Inflammatory macrophage treated with lipopolysaccharide for 4 hours (primary cell): ENCODE measurements around the gene TWIST2.

Source experiments
- DNase-seq: peaks from one replicate; pipeline ENCODE4 v3.0.0-alpha.2; 2020

TWIST2 gene

DNA sequence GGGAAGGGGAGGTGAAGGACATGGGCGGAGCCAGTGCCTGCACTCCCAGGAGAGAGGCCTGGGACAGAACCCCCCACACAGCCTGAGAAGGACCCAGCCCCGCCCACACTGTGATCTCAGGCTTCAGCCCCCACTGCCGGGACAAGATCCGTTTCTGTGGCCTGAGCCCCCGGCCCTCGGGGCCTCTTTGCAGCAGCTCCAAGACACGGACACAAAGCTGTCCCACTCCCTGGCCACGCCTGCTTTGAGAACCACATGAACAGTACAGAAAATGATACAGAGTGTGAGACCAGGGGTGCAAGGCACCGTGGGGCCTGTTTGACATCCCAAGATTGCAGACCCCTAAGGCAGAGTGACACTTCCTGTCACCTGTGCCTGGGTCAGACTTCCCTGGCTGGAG is 74.5 kb downstream of the TWIST2 start:
- no peak for DNase-seq

- no peak for DNase-seq
Measured at GRCh38 chr2:238924032-238924431, 76.1 kb downstream of the TWIST2 start.

DNA sequence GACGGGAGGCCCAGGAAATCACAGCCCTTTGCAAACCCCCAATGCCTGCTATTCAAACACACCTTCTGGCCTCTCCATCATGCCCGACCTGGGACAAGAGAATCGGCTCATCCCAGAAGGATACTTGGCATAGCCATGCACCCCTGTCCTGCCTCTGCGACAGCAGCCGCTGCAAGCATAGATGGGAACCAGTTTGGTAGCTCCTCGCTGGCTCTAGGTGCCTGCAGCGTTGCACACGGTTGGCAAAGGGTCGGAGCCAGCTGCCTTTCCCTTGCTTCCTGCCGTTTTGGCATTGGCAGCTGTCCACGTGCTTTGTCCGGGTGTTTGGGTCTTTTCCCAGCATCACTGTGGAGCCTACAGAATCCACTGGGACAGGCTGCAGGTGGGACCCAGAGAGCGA is 76.9 kb downstream of the TWIST2 start:
- DNase-seq: no peak

GRCh38 chr2:238925281-238925680 is 77.4 kb downstream of the TWIST2 start:
- no peak for DNase-seq

- no peak for DNase-seq
Measured at GRCh38 chr2:238925816-238926521, 78.1 kb downstream of the TWIST2 start.

DNA sequence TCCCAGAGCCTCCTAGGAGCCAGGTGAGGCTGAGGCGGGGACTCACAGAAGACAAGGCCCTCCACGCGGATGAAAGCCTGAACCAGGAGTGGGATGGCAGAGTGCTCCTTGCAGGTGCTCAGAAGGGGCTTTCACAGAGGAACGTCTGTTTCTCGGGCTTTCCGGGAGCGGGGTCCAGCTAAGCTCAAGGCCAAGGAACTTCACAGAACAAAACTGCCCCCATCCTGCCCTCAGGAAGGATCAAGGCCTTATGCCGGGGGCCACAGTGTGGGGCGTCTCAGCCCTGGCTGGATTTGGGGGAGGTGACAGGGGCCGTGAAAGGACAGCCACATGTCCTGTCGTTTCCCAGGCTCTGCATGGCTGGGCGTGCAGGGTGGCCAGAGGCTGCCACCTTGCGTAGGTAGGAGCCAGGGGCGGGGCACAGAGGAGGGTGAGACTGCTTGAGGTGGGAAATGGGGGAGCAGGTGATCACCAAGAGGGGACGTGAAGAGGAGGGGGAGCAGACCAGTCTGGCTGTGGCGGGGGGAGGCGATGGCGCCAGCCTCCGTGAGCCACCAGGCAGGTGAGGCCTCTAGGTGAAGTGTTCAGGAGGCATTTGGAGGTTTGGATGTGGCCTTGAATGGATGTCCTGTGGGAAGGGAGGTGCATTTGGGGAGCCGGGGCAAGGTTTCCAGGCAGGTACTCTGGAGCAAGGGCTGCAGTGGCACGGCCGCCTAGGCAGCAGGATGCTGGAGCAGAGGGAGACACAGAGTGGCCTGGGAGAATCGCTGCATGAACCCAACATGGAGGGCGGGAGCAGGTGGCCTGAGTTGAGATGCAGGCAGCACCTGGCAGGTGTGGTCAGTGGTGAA is 79.1 kb downstream of the TWIST2 start:
- DNase-seq: no peak

DNA sequence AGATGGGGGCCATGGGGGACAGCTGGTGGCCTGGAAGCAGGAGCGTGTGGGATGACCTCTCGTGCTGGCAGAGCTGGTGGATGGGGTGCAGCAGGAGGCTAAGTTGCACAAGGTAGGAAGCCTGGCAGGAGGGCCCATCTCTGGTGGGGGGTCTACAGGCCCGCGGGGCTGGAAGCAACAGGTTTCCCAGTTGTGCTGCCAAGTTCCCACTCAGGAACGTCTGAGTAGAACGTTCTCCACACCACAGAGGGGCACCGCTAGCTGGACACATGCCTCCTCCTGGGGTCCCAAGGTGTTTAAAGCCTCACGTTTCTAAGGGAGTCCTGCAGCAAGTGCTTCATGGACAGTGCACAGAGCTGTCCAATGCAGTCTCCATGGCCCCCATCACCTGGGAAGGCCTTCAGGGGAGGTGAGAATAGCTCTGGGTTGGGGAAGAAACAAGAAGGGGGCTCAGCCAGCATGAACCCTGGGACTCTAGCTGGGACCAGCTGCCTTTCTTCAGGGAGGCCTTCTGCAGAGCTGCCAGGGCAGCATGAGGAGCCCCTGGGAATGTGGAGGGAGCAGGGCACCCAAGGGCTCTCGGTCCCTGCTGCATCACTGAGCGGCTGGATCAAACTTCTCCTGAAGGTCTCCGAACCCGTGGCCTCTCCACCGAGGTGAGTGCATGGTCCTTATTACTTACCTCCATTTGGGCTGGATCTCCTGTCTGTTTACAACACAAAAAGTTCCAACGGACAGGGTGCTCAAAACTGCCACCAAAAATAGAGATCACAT is 80.0 kb downstream of the TWIST2 start:
- no peak for DNase-seq

GRCh38 chr2:238928520-238929241 is 80.8 kb downstream of the TWIST2 start:
- no peak for DNase-seq

DNA sequence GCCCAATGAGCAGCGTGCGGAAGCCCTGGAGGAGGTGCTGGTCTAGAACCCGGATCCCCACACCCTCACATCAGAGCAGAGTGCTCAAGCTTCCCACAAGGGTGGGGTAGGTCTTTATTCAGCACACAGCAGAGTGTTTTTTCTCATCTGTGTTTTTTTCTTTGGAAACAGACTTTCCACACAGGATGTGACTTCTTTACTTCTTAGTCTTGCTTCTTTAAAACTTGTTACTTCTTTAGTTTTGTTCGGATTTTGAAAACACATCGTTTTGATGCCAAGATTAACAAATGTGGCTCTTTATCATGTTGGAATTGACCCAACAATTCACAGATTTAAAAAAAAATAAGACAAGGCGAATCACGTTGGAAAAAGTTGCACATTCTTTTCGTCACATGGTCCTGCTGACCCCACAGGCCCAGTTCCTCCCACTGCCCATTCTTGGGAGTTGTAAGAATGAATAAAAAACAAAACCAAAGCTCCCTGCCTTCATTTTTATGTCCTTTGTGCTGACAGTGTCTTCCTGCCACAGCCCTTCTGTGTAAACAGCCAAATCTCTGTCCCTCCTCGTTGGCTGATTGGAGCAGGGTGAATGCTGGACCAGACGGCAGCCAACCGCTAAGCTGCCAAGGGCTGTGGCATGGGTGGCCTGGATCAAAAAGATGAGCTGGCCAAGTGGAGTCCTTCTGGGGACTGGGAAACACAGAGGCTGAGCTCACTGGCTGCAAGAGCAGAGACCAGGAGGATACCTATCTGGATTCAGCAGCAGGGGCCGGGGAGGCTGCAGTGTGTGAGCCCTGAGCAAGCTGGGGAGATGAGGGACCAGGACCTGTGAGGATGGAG is 81.6 kb downstream of the TWIST2 start:
- no peak for DNase-seq

DNA sequence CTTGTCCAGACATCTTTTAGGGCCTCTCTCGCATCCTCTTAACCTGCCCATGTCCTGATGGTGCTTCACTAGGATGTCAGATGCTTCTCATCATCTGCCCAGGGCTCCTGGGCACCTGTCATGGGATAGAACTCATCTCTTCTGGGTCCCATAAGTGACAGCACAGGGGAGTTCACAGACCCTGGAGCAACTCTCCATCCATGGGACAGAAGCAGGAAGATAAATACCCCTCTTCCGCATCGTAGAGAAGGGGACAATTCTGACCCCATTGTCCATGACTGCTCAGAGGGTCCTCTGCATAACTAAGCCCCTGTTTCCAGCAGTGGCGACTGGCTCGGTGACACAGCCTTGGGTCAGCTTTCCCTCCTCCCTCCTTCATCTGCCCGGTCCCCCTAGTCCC is 82.3 kb downstream of the TWIST2 start:
- DNase-seq: no peak

DNA sequence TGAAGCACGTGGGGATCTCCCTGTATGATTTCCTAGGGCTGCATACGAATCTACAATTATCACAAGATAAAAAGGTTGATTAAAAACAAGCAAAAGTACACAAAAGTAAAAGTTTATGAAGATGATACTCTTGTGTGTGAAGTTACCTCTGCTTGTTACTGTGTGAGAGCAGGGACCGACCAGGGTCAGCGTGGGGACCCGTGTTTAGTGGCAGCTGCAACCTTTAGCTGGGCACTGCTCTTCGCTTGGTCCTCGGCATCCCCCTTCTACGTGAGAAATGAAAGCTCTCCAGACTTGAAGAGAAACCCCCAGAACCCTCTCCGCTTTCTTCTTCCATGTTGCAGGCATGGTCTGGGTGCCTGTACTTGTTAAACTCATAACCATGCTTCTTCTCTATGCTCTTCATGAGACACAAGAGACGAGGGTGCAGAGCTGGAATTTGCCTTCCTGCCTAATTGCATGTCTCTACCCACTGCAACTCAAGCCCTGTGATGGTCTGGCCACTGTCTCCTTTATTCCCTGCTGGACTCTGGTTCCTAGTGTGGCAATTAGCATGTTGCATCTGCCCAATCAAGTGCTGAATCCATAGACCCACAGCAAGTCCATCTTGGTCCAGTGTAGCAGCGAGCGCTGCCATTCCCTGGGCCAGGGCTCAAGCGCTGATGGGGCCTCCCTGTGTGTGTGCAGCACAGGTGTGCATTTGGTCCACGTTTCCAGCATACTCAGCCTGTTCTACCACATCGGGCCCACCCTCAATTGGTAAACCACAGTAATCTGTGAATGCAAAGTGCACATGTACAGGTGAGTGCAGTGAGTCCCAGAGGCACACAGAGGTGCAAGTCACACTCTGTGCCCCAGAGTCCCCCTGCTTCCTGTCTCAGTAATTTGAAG is 88.5 kb downstream of the TWIST2 start:
- DNase-seq: no peak

DNA sequence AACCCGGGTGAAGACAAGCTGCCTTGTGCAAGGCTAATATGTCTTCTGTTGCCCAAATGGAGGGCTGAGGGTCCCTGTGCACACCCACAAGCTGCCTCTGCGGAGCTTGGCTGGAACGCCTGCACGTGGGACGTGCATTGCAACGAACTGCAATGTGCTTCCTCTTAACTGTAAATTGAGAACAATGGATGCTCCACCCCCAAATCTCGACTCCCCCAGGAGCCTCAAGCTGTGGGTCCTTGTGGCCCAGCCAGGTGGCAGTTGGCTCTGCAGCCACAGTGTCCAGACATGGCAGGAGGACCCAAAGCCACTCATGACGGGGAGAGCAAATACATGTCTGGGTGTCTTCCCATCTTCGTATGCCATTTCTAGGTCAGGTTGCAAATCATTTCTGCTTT is 90.1 kb downstream of the TWIST2 start:
- DNase-seq: no peak

DNA sequence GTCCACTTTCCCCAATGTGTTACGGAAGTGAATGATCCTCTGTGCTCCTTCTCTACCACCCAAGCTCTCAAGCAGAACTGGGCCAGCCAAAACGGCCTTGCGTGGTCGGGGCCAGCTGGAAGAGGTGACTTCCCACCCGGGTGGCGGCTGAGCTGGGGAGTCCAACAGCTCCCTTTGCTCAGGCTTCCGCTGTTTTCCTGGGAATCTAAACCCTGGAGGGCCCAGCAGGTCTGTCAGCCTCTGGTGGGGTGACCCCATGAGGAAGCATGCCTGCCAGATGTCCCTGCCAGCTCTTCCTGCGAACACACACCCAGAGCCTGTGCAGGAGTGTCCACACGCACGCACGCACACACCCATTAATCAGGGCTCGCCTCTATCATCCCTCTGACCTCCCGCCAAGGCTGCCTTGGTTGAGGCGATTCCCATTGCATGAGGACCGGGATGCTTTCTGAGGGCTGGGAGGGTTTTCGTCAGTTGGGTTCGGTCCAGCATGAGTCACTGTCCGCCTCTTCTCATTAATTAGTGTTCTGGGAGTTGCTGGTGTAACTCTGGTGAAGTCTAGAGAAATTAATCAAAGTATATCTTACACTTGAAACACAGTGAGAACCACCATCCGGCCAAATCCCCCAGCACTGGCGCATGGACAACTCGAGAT is 90.6 kb downstream of the TWIST2 start:
- no peak for DNase-seq

- DNase-seq: no peak
Measured at GRCh38 chr2:238939074-238939473, 91.2 kb downstream of the TWIST2 start.

- no peak for DNase-seq
Measured at GRCh38 chr2:238939521-238940403, 91.9 kb downstream of the TWIST2 start.

DNA sequence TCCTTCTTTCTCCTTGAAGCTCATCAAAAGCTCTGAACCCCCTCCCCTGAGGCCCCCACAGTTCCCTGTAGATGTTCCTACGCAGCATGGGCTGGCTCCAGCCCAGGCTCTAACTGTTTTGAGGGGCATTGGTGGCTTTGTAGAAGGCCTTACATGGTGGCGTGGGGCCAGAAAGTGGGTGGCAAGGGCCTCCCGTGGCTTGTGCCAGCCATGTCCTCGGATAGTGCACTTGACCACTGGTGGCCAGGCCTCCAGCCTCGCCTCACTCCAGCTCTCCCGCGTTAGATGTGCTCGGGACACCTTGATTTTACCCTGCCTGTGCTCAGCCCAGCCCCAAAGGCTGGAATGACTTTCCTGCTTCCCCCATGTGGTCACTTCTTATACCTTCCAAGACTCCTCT is 92.9 kb downstream of the TWIST2 start:
- no peak for DNase-seq

DNA sequence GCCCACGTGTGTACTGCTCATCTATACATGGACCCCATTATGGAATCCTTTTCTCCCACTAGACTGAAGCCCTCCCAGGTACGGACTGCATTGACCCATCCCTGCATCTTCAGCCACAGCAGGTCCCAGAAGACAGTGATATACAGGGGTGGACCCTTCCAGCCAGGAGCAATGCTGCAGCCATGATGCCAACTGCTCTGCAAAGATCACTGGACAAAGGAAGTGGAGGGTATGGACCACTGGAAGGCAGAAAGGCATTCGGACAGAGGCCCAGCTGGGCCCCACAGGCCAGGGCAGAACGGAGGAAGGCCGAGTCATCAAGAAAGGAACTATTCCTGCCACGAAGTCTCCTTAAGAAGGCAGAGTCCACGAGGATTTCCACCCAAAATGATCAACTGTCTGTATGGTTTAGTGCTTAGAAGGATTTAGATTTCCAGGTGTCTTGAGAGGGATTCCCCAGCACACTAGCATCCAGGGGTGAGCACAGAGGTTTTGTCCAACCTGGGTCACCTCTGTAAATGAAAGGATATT is 93.4 kb downstream of the TWIST2 start:
- DNase-seq: no peak

GRCh38 chr2:238942080-238942725 is 94.3 kb downstream of the TWIST2 start:
- no peak for DNase-seq
